Measurements from ENCODE around the gene NTNG2.

NTNG2 gene

DNA sequence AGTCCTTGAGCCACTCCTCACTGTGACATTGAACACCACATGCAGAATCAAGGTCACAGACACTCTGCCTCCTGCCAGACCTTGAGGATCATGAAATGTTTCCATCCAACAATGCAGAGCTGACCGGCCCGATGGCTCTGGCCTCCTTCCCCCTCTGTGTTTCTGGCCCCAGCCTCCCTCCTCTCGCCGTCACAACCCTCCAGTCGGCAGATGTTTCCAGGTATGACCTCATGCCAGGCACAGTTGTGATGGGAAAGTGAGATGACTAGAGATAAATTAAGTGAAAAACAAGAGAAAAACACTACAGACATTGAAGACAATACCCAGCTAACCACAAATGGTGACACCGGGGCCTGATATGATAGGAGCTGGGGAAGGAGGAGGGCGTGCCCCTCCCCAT lies 9.8 kb downstream of the NTNG2 start:
- no peak for DNase-seq (ENCODE audit: low read depth)

DNA sequence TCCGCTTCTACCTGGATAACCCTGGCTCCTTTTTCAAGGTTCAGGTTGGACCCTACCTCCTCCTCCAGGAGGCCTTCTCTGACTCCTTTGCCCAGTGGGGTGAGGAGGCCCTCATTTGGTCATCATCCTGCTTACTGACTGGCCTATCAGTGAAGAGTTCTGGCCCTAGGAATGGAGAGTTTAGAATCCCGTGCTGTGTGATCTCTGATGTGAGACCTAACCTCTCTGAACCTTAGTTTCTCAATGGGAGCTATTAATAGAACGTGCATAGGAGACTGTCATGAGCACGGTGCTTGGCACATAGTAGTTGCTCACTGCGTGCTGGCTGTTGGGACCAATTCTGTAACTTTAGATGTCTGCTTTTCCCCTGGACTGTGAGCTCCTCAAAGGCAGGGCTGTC lies 10.3 kb downstream of the NTNG2 start:
- DNase-seq (ENCODE audit: low read depth) = no peak

DNA sequence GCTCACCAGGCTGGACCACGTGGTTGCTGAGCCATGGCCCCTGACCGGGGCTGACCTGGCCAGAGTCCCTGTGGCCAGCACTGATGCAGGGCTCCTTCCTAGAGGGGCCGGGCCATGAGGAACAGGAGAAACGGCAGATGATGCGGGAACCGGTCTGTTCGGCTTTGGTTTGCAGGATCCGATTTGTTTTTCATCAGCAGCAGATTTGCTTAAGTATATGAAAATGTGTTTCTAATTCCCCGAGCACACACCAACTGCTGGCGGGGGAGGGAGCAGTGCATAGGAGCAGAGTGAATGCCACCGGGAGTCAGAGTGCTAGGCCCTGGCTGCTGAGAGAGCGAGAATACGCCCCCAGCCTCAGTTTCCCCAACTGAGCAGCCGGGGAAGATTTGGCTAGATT lies 13.6 kb downstream of the NTNG2 start:
- no peak for DNase-seq (ENCODE audit: low read depth)

DNA sequence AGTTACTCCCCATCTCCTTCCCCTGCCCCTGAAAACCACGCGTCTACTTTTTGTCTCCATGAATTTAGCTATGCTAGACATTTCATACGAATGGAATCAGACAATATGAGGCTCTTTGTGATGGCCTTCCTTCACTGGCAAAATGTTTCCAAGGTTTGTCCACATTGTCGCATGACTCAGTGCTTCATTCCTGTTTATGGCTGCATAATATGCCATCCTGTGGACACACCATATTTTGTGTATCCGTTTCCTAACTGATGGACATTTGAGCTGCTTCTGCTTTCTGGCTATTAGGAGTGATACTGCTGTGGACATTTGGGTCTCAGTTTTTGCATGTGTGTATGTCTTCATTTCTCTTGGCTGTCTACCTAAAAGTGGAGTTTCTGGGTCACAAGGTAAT lies 14.5 kb downstream of the NTNG2 start:
- DNase-seq (ENCODE audit: low read depth) = no peak

DNA sequence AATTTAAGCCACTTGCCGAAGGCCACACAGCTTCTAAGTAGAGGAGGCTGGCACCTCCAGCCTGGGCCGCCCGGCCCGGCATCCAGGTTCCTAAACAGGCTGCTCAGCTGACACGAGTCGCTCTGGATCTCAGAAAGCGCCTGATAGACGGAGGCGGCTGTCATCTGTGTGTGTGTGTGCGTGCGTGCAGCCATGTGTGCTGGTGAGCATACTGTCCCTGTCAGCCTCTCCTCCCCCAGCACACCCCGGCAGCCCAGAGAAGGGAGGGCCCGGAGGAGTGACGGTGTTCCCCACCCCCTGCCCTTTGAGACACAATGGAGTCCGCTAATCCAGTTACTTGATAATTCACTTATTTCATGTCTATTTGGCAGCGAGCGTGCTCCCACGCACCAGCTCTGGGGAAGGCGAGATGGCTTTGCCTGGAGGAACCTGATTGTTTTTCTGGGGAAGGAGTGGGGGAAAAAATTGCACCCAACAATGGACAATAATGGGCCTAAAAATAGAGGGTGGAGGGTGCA lies 20.0 kb downstream of the NTNG2 start:
- DNase-seq (ENCODE audit: low read depth) = no peak

DNA sequence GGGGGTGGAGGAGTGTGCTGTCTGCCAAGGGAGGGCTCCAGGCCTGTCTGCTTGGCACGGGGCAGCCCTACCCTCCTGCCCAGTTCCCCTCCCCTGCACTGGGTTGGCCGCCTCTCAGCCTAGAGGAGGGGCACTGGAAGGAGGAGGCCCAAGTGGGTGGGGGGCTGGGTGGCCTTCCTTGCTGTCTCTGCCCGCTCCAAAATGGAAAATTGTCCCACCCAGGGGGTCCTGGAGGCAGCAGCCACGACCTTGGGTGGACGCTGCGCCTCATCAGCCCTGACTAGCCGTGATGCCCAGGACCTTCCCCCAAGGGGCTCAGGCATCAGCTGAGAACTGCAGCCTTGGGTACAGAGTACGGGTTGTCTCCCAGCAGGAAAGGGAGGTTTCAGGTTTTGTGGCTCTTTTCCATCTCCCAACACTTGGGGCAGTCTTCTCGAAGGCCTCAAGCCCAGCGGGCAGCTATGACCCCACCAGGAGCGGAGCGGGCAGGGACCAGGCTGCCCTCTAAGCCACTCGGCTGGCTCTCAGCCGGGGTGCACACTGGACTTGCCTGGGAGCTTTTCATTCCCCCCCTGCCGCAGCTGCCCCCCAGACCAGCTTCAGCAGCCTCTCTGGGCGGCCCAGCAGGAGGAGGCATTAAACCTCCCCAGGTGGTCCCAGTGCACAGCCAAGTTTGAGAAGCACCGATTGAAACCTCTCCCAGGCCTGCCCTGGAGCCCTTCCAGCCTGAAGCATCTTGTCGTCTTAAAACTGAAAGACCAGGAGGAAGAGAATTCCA lies 20.6 kb downstream of the NTNG2 start:
- no peak for DNase-seq (ENCODE audit: low read depth)

DNA sequence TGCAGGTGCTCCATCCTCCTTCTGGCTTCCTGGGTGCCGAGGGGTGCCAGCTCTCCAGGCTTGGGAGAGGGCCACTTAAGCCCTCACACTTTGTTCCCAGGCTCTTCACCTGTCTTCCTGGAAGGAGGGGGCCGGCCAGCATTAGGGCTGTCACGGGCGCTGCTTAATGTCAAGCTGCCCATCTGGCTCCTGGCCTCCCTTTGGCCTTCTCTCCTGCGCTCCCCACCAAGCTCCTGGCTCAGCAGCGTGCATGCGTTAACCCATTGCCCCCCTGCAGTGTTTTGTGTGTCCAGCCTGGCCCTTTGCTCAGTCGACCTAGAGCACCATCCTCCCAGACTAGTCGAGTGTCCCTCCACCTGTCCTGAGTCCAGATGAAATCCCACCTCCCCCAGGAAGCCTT lies 21.3 kb downstream of the NTNG2 start:
- DNase-seq (ENCODE audit: low read depth) = no peak

DNA sequence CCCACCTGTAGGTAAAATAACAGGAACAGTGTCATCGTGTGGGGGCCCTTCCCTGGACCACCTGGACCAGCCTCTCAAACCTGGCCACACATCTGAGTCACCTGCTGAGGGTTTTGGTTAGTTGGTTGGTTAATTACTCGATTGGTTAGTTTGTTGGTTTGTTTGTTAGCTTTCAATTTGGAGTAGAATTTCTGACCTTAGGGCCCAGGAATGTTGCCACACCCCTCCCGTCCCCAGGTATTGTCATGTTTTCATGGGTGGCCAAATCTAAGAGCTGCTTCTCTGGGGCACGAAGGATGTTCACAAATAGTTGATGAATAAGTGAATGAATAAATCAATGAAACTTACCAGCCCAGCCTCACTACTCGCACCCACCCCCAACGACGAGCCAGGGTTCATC lies 21.9 kb downstream of the NTNG2 start:
- DNase-seq (ENCODE audit: low read depth) = no peak

DNA sequence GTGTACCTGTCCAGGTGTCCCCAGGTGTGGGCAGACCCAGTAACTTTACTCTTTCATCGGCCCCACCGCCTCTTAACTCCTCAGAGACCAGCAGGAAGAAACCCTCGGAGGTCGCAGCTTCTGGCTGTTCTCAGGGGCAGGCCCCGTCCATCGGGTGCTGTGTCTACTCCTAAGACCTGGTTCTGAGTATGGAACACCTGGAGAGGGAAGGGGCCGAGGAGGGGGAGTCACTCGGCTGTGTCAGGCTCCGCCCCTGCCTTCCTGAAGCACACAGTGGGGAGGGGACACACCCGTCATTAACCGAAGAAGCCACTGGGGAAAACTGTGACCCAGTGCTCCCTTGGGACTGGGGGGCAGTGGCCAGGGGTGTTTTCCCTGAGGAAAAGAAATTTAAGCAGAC lies 22.3 kb downstream of the NTNG2 start:
- no peak for DNase-seq (ENCODE audit: low read depth)

DNA sequence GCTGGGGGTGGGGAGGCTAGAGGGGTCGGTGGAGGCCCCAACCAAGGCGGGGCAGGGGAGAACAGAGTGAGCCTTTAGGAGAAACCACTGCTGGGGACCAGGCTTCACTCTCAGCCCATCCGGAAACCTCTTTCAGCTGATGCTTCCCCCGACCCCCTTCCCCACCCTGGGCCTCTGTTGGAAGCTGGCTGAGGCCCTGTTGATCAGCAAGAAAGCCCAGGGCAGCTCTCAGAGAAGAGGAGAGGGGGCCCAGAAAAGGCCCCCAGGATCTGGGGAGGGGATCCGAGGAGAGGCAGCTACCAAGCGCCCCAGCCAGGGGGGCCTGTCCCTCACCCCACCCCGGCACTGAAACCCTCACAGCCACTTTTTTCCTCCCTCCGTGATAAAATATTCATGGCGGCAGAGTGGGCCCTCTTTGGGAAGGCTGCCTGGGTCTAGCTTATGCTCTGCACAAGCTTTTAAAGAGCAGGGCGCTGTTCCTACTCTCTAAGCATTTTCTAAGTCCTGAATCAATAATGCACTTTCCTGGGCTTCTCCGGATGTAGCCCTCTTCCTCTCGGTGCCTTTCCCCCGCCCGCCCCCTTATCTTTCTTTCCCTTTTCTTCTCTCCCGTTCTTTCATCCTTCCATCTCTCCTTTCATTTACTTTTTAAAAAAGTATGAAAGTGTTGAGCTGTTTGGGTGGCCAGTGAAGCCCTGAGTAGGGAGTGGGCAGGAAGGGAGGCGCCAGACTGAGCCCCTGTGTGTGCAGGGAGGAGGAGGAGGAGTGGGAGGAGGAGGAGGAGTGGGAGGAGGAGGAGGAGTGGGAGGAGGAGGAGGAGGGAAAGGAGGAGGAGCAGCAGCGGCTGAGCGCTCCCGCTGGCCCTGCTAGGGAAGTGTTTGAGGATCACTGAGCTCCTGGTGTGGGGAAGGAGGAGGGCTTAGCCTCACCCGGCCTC lies 23.5 kb downstream of the NTNG2 start:
- DNase-seq (ENCODE audit: low read depth) = no peak

DNA sequence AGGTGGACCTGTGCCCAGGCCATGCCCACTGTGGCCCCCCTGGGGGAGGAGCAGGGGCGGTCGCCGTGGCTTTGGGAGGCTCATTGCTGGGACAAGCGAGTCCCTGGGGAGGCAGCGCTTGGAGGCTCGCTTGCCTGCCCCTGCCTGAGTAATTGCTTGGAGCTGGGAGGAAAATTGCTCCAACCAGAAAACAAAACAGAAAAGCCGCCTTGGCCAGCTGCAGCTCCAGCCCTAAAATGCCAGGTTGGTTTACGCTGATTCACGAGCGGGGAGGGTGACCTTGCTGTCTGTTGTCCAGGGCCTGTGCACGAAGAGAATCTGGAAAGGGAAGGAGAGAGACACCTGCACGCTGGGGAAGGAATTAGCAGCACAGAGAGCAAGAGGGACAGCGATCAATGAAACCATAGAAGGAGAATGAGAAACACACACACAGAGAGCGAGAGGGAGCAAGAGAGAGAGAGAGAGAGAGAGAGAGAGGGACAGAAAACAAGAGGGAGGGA lies 25.3 kb downstream of the NTNG2 start:
- DNase-seq (ENCODE audit: low read depth) = no peak

DNA sequence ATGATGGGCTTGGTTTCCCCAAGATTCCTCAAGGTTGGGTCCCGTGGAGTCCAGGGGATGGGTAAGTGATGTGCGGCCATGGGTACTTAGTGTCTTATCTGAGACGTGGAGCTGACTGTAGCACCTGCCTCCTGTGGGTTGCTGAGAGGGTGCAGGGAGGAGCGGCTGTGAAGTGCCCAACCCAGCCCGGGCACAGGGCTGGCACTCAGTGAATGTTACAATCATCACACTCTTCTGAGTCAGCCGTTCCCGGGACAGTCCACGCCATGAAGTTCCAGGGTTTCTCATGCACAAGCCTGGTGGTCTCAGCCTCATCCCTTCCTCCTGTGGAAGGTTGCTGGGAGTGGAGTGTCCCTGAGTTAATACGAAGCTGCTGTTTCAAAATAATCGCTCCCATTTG lies 29.1 kb downstream of the NTNG2 start:
- no peak for DNase-seq (ENCODE audit: low read depth)

DNA sequence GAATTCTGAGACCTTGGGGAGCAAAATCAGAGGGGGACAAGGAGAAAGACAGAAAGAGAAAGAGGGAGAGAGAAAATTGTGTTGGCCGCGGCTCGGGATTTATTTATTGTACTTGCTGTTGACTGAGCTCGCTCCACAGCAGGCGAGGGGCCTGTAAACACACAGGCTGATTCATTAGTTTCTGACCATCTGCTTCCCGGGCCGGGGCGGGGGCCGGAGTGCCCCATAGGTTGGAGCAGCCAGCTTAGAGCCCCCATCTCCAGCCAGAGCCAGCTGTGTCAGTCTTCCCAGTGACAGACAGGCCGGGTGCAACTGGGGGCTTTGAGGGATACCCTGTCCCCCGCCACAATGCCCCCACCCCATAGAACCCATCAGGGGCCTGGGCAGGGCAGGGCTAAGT lies 30.9 kb downstream of the NTNG2 start:
- DNase-seq (ENCODE audit: low read depth) = no peak

DNA sequence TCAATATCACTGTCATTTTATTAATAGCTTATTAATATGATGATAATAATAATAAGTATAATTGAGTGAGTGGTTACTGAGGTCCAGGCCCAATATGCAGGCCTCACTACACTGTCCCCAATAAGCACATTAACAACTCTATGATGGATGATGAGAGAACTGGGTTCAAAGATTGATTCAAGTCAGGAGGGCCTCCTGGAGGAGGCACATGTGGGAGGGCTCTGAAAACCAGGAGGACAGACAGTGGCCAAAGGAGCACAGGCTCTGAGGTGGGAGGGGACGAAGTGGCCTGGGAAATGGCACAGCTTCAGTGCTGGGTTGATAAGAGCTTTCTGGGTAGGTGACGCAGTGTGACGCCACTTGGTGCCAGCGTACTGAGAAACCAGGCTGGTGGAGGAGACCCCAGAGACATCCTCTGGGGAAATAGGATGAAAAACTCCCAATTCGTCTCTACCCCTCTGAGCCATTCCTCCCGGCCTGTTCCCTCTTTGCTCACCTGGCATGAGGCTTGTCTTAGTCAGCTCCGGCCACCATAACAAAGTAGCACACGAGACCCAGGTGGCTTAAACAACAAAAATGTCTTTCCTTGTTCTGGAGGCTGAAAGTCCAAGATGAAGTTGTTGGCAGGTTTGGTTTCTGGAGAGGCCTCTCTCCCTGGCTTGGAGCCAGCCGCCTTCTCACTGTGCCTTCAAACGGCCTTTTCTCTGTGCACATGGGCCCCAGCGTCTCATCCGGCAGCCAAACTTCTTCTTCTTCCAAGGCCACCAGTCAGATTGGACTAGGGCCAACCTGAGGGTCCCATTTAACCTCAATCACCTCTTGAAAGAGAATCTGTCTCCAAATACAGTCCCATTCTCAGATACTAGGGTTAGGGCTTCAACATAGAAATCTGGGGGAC lies 31.6 kb downstream of the NTNG2 start:
- DNase-seq (ENCODE audit: low read depth) = no peak

DNA sequence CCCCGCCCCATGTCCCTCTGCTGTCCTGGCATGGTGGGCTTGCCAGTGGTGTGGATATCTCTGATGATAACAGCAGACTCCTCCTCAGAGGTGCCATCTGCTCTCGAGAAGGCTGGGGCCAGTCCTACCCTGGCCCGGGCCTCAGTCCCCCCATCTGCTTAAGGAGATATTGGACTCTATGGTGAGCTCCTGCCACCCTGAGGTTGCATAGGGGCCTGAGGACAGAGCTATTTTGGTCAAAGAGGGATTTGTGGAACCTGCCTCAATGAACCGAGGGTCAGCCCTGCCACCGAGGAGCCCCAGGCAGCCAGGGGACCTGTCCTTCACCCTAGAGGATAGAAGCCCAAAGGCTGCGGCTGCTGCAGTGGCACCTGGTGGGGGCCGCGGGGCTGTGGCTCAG lies 32.6 kb downstream of the NTNG2 start:
- no peak for DNase-seq (ENCODE audit: low read depth)

DNA sequence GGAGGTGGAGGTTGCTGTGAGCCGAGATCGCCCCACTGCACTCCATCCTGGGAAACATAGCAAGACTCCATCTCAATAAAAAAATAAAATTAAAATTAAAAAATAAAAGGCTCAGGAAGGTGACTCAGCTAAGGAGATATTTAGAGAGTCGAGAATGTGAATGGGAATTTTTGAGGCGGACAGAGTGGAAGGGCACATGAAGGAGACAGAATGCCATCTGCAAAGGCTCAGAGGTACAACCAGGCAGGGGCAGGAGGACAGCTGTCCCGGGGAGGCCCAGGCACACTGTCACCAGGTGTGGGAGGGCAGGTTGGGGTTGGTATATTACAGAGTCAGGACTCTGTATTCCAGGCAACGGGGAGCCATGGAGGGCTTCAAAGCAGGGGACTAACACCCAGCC lies 35.5 kb downstream of the NTNG2 start:
- no peak for DNase-seq (ENCODE audit: low read depth)

DNA sequence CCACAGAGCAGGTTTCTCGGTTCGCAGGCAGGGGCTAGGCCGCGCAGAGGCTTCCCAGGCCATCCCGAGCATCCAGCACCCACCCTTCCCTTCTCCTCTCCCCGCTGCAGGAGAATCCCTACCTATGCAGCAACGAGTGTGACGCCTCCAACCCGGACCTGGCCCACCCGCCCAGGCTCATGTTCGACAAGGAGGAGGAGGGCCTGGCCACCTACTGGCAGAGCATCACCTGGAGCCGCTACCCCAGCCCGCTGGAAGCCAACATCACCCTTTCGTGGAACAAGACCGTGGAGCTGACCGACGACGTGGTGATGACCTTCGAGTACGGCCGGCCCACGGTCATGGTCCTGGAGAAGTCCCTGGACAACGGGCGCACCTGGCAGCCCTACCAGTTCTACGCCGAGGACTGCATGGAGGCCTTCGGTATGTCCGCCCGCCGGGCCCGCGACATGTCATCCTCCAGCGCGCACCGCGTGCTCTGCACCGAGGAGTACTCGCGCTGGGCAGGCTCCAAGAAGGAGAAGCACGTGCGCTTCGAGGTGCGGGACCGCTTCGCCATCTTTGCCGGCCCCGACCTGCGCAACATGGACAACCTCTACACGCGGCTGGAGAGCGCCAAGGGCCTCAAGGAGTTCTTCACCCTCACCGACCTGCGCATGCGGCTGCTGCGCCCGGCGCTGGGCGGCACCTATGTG lies 36.1 kb downstream of the NTNG2 start:
- no peak for DNase-seq (ENCODE audit: low read depth)

DNA sequence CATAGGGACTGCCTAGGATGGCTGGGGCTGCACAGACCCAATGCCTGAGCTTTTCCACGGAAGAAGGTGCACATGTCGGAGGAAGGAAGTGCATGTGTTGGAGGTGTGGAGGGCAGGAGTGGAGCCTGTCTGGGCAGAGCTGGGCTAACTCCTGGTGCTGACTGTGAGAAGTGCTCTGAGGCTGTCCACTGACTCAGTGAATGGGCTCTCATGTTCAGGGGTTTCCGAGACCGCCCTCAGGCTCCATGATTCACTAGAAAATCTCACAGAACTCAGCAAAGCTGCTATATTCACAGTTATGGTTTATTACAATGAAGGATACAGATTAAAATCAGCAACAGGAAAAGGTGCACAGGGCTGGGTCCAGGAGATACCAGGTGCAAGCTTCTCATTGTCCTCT lies 37.2 kb downstream of the NTNG2 start:
- no peak for DNase-seq (ENCODE audit: low read depth)

DNA sequence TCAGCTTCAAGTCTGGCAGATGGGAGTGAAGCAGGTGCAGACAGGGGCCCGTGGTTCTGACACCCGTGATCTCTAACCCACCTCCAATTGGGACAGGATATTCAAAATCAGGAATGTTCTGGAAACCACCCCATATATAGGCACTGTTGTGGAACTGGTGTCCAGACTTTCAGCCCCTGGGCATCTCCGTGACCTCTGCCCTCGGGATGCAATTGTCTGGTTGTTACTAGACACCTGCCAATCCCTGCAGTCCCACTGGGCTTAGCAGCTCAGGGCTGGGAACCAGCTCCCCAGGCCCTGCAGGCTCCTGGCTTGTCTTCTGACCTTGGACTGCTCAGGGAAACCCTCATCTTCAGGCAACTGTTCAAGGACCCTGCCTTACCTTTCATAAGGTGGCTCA lies 38.8 kb downstream of the NTNG2 start:
- DNase-seq (ENCODE audit: low read depth) = no peak

DNA sequence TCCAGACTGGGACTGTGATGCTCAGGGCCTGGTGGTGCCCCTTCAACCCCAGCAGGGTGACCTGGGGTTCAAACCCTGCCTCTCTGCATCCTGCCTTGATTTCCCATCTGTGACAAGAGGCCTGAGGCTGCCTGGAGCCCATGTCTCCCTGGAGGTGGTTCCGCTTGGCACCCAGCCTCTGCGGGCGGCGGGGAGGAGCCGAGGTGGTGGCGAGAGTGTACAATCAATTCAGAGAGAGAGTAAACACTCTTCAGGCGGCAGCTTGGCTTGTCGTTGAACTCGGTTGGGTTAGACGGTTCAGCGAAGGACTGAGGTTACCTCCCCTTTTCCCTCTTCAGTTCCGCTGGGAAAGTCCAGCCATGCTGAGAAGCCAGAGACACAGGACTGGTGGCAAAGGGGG lies 39.3 kb downstream of the NTNG2 start:
- DNase-seq (ENCODE audit: low read depth) = no peak

Data from stimulated activated CD8-positive, alpha-beta memory T cell treated with anti-CD3 and anti-CD28 coated beads, Interleukin-7, amount 100 ng/mL, for 24 hours (primary cell).